ENCODE results near the gene ATOX1. TPM values are rescaled to one million over a fixed set of nuclear protein-coding genes. Genes with fewer than 3 reads are reported as not detected.

Gene ATOX1
- total and polyA plus RNA-seq, 7 donors = 28.7 to 99.1 (median 46.9) TPM

DNA sequence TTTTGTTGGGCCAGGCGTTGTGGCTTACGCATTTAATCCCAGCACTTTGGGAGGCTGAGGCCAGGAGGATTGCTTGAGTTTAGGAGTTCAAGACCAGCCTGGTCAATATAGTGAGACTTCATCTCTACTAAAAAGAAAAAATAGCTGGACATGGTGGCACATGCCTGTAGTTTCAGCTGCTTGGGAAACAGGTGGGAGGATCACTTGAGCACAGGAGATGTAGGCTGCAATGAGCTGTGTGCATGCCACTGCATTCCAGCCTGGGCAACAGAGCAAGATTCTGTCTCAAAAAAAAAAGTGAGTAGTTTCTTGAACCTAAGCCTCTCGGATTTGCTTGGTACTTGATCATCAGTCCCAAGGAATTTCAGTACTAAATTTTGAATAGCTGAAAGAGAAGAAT is 40.2 kb upstream of the ATOX1 start:
- TF ChIP-seq, protein P1, sequence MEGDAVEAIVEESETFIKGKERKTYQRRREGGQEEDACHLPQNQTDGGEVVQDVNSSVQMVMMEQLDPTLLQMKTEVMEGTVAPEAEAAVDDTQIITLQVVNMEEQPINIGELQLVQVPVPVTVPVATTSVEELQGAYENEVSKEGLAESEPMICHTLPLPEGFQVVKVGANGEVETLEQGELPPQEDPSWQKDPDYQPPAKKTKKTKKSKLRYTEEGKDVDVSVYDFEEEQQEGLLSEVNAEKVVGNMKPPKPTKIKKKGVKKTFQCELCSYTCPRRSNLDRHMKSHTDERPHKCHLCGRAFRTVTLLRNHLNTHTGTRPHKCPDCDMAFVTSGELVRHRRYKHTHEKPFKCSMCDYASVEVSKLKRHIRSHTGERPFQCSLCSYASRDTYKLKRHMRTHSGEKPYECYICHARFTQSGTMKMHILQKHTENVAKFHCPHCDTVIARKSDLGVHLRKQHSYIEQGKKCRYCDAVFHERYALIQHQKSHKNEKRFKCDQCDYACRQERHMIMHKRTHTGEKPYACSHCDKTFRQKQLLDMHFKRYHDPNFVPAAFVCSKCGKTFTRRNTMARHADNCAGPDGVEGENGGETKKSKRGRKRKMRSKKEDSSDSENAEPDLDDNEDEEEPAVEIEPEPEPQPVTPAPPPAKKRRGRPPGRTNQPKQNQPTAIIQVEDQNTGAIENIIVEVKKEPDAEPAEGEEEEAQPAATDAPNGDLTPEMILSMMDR (IDR thresholded peaks at IDR 0.05) = no peak
- H3K4me3 ChIP-seq = no peak overlapping the region
- H3K4me1 ChIP-seq = no peaks in the 10 kb centered on the region
- H3K9me3 ChIP-seq = no peaks in the 10 kb centered on the region
- no peak for DNase-seq
- WGBS, 3 donors = 66 to 76% (median 67%) methylated on average over 3 of the region's 3 CpGs
- peak; percentile 47 to 63 (median 56) for ATAC-seq
- no peak overlapping the region for H3K27ac ChIP-seq
- peaks cover 12 to 100% of the 10 kb centered on the region in 2 donors for H3K36me3 ChIP-seq (ENCODE audit: insufficient read depth in 1 of 2, low read depth in 1 of 2)
- intact Hi-C loops (cut with DNase I) = no loop called here
- H3K27me3 ChIP-seq (ENCODE audit: insufficient read depth in 3 of 3, low read length in 2 of 3) = no peaks in the 10 kb centered on the region

DNA sequence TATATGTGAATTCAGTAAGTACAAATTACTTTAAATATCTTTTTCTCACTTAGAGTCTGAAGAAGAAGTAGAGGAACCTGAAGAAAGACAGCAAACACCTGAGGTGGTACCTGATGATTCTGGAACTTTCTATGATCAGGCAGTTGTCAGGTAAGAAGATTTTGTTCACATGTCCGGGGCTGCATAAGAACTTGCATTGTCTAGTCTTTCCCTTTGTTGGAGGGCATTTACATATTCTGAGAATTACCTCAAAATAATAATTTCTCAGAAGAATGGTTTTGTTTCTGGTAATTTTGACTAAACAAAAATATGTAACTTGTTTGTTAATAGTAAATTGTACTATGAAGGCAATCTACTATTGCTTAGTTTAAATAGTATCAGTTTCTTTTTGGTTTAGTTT is 37.0 kb upstream of the ATOX1 start:
- Histone ChIP-seq H3K9me3 (no peaks in the 10 kb centered on the region), H3K4me1 (no peaks in the 10 kb centered on the region), H3K36me3 (ENCODE audit: insufficient read depth in 1 of 2, low read depth in 1 of 2) (peaks cover 17 to 100% of the 10 kb centered on the region in 2 donors), H3K27ac (no peak overlapping the region), H3K4me3 (no peak overlapping the region), H3K27me3 (ENCODE audit: insufficient read depth in 3 of 3, low read length in 2 of 3) (no peaks in the 10 kb centered on the region)
- WGBS, 3 donors = 89 to 95% (median 92%) methylated on average over 1 of the region's 1 CpG
- no peak for DNase-seq
- TF ChIP-seq, protein P1 (IDR thresholded peaks at IDR 0.05) = no peak
- intact Hi-C loops (cut with DNase I) = no loop called here
- ATAC-seq = no peak

DNA sequence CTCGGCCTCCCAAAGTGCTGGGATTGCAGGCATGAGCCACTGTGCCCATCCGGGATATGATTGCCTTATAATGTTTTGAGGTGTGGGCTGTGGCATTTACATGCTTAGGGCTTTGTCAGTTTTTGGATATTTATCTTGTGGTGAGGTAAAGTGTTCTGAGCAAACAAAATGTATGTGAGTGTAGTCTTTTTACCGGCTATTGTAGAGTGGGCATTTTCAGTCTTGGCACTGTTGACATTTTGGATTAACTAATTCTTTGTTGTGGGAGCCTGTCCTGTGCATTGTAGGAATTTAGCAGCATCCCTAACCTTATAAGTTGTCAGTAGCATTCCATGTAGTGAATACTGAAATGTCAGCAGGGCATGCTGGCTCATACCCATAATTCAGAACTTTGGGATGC is 34.9 kb upstream of the ATOX1 start:
- peaks cover 17 to 99% of the 10 kb centered on the region in 2 donors for H3K36me3 ChIP-seq (ENCODE audit: insufficient read depth in 1 of 2, low read depth in 1 of 2)
- 92 to 97% (median 96%) methylated on average over 3 of the region's 3 CpGs for WGBS, 3 donors

DNA sequence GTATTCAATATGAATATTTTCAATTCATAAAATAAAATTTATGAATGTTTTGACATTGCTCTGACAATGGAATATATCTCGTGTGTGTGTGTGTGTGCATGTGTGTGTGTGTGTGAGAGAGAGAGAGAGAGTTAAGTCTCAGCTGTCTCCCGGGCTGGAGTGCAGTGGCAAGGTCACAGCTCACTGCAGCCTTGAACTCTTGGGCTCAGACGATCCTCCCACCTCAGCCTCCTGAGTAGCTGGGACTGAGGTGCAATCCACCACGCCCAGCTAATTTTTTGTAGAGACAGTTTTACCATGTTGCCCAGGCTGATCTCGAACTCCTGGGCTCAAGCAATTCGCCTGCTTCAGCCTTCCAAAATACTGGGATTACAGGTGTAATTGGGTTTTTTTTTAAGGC is 29.4 kb upstream of the ATOX1 start:
- H3K4me1 ChIP-seq = peaks cover 20% of the 10 kb centered on the region
- DNase-seq = no peak
- TF ChIP-seq, protein P1 (IDR thresholded peaks at IDR 0.05) = no peak
- intact Hi-C loops (cut with DNase I) = no loop called here
- no peak overlapping the region for H3K27ac ChIP-seq
- ATAC-seq = no peak
- 64 to 78% (median 71%) methylated on average over 6 of the region's 6 CpGs for WGBS, 3 donors
- no peaks in the 10 kb centered on the region for H3K27me3 ChIP-seq (ENCODE audit: insufficient read depth in 3 of 3, low read length in 2 of 3)
- H3K4me3 ChIP-seq = no peak overlapping the region
- H3K36me3 ChIP-seq (ENCODE audit: insufficient read depth in 1 of 2, low read depth in 1 of 2) = peaks cover 9 to 63% of the 10 kb centered on the region in 2 donors
- no peaks in the 10 kb centered on the region for H3K9me3 ChIP-seq

More for the DNA sequence above, 34.9 kb upstream of the ATOX1 start:
- DNase-seq (no peak), ATAC-seq (no peak)
- intact Hi-C loops (cut with DNase I) = no loop called here
- TF ChIP-seq, protein P1 (IDR thresholded peaks at IDR 0.05) = no peak
- Histone ChIP-seq H3K27ac (no peak overlapping the region), H3K4me3 (no peak overlapping the region), H3K4me1 (no peaks in the 10 kb centered on the region), H3K9me3 (no peaks in the 10 kb centered on the region), H3K27me3 (ENCODE audit: insufficient read depth in 3 of 3, low read length in 2 of 3) (no peaks in the 10 kb centered on the region)

DNA sequence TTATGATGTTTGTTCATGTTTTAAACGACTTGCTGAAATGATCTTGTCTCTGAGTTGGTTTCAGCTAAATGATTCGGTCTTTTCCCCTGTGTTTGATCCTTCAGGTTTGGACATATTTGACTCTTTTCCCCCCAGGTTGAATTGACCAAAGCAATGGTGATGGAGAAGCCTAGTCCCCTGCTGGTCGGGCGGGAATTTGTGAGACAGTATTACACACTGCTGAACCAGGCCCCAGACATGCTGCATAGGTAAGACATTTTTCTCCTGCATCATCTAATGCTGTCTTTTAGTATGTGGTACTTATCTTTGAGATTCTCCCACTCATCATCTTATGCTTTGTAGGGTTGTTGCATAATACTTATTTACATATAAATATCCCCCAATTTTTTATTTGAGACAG is 28.0 kb upstream of the ATOX1 start:
- H3K36me3 ChIP-seq (ENCODE audit: insufficient read depth in 1 of 2, low read depth in 1 of 2) = peaks cover 4 to 50% of the 10 kb centered on the region in 2 donors
- H3K9me3 ChIP-seq = no peaks in the 10 kb centered on the region
- intact Hi-C loops (cut with DNase I) = no loop called here
- peaks cover 32% of the 10 kb centered on the region for H3K4me1 ChIP-seq
- DNase-seq = no peak
- peak in 1 of 4 donors; percentile 42 for ATAC-seq
- TF ChIP-seq, protein P1 (IDR thresholded peaks at IDR 0.05) = no peak
- WGBS, 3 donors = 78 to 81% (median 79%) methylated on average over 4 of the region's 4 CpGs
- H3K27ac ChIP-seq = no peak overlapping the region
- H3K27me3 ChIP-seq (ENCODE audit: insufficient read depth in 3 of 3, low read length in 2 of 3) = no peaks in the 10 kb centered on the region
- no peak overlapping the region for H3K4me3 ChIP-seq

Data from psoas muscle (tissue), 8 donors.